ENCODE results near the gene OTUD6A.
"Not testable (repeated sequence)": the region's sequence is repeated elsewhere in the genome, so short reads cannot be mapped to it uniquely, and the experiment has no call there.

The OTUD6A gene

DNA sequence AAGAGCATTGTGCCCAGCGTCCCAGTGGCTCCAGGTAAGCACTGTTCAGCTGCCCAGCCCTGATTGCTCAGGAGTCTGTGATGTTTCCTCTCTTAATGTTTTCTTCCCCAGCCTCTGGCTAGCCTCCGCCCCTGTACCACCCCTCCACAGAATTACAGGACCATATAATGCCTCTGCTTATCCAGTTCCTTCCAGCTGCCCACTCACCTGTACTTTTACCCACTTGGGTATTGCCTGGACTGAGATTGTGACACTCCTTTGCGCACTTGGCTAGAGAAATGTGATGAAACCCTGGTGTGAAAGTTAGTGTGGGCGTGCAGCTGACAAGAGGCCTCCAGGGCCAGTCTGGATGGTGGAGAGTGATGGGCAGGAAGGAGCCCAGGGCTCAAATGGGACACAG, 12.3 kb upstream of the OTUD6A start, which contains the start of gene AWAT2:
AWAT2 (minus strand) TSS at position 14 of the 400 bp plus-strand sequence; CDS start at position 8, 6 bp downstream.
- DNase-seq: no peak

DNA sequence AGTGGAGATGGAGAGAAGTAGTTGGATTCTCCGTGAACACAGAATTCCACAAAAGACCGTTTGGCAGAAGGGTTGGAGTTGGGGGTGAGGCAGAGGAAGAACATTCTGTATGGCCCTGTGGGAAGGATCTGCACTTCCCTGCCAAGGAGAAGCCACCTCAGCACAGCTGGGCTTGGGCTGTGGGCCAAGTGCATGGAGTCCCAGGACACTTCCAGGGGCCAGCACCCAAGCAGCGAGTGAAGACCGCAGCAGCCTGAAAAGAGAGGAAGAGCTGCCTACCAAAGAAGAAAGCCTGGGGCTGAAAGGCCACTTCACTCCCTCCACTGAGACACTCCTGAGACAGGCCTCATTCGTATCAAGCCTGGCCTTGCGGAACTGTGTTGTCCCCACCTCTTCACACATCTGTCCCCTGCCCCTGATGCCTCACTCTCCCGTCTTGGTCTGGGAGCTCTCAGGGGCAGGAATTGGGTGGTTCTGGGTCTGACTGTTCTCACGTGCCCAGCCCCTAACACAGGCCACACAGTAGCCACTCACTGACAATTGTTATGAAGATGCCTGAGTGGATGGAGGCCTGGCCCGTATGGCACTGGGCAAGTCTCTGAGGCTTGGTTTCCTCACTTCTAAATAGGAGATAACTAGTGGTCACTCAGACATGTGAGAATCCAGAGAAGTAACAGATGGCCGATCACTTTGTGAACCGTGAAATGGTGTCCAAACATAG, 9.2 kb upstream of the OTUD6A start:
- no peak for DNase-seq

DNA sequence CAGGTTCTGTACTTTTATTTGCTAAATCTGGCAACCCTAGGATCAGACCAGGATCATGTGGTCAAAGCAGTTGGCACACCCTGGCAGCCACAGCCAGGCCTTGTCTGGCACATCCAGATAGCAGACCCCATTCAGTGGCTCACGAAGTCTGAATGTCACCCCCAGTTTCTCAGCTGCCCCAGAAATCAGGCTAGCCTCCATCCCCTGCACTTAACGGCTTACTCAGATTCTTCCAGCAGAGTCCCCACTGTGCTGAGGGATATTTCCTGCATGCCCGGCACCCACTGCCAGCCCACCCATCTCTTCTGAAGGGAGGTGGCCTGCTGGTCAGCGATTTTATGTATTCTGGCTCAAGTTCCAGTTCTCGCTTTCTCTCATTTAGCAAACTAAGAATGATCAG, 7.9 kb upstream of the OTUD6A start:
- no peak for DNase-seq

DNA sequence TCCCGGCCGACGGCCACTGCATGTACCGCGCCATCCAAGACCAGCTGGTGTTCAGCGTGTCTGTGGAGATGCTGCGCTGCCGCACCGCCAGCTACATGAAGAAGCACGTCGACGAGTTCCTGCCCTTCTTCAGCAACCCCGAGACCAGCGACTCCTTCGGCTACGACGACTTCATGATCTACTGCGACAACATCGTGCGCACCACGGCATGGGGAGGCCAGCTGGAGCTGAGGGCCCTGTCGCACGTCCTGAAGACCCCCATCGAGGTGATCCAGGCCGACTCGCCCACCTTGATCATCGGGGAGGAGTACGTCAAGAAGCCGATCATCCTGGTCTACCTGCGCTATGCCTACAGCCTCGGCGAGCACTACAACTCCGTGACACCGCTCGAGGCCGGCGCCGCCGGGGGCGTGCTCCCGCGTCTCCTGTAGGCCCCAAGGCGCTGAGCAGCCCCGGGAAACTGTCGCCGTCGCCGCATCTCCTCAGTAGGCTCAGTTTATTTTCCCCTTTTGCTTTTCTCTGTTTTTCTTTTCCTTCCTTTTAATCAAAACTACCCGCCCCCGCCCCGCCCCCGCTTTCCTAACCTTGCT, 799 bp downstream of the OTUD6A start:
- no peak for DNase-seq

DNA sequence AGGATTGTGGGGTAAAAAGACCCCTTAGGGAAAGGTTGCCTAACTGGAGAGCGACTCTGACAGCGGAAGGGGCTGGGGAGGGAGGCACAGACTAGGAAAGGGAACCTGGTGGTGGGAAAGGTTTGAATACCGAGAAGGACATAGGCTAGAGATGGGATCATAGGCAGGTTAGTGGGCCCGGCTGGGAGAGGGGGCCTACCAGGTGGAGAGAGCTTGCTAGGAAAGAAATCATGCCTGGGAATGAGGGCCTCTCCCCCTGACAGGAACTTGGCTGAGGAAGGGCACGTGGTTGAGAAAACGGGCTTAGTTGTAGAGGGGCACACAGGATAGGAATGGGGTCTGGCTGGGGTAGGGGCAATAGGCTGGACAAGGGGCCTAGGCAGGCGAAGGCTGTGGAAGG, 4.4 kb downstream of the OTUD6A start:
- DNase-seq: no peak

DNA sequence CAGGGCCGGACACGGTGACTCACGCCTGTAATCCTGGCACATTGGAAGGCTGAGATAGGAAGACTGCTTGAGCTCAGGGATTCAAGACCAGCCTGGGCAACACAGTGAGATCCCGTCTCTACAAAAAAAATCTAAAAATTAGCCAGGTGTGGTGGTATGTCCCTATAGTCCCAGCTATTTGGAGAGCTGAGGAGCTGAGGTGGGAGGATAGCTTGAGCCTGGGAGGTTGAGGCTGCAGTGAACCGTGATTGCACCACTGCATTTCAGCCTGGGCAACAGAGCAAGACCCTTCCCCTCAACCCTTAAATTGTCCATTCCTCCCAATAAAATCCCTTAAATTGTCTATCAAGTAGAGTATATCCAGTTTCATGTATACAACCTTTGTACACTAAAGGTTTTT, 17.0 kb downstream of the OTUD6A start:
- DNase-seq: no peak

DNA sequence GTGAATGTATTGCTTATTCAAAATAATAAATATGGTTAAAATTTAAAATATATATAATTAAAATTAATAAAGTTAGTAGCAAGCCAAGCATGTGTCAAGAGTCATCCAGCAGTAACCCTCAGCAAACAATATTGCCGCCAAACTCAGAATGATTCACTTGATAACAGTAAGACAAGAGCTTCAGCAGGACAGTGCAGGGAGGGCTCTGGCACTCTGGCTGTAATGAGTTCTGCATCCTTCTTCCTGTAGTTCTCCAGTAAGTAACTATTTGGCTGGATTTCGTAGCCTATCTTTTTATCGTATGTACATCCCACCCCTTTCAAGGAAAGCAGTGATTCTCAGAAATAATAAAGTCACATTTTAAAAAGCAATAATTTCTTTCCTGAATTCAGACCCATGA, 17.6 kb downstream of the OTUD6A start:
- no peak for DNase-seq

DNA sequence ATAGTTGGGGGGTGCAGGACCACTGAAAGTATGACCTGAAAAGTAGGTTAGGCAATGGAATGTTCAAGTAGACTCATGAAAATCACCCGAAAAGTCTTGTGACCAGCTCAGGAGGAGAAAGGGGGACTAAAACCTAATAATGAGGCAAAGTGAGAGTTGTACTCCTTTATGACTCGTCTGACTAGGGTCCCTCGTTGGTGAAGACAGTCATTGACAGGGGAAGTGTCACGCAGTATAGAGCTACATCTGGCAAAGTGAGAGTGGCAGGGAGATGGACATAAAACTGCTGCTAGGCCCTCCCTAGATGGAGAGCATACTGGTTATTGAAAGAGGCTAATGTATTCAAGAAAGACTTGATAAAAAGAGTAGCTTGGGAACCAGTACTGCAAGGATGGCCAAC, 20.5 kb downstream of the OTUD6A start:
- DNase-seq: no peak

DNA sequence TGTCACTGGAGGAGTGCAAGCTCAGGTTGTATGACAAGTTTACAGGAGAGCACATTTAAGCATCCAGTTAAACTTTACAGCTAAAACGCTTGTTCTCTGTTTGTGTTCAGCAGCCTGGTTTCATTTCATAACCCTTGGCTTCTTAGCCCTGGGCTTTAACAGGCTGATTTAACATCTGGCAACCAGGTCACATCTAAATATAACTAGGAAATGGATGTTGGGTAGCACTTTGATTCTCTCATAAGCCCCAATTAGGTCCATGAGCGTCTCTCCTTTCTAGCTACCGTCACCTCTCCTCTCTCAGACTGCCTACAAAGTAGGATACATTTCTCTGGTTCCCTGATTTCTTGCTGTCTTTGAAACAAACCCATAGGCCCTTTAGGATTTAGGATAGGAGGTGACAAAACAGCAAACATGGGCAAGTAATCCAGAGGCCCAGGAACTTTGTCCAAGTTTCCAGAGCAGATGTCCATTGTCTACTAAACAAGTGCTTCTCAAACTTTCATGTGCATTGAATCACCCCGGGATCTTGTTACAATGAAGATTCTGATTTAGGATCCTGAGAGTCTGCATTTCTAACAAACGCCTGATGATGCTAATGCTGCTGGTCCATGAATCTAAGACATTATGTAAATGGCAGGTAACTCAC, 22.5 kb downstream of the OTUD6A start:
- no peak for DNase-seq

DNA sequence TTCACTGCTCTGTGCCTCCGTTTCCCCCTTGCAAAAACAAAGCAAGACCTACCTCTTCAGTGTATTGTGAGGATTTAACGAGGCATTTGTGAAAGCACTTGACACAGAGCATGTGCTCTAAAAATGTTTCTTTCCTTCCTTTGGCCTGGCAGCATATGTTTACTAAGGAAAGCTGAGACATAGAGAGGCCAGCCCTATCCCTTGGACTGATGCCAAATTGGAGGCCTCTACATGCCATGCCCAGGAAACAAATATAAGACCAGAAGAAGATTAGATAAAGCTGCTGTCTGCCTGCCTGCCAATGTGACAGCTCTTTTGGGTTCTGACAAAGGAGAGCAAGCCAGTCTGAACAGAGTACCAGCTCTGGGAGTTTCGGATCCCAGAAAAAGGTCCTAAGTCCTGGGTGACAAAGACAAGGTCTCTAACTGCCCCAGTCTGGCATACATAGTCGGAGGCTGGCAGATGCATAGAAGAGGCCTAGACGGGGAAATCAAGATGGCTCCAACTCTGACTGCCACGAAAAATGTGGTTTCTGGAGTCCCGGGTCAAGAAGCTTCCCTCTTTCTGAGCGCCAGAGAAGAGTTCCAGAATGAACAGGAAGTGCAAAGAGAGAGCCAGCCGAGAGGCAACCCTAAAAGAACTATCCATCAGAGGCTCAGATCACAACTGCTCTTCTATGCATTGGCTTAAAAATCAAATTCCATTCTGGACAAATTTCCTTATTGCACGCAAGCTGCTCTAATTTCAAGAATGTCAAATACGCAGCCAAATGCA, 25.8 kb downstream of the OTUD6A start:
- no peak for DNase-seq

DNA sequence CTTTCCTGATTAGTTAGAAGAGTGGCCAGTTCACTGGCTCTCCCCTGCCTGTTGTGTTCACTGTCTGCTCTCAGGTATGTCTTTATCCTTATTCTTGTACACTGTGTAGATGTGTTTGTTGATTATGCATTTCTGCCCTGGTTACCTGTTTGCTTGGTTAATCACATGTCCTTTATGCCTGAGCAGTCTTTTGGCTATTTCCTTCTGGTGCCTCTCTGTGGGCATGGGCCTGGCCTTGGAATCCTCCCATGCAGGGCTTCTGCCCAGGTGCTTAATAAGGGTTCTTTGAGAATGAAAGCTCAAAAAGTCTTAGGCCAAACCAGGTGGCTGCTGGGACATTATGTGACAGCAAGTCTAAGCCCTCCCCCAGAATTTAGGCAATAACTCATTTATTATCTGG, 26.5 kb downstream of the OTUD6A start:
- no peak for DNase-seq

DNA sequence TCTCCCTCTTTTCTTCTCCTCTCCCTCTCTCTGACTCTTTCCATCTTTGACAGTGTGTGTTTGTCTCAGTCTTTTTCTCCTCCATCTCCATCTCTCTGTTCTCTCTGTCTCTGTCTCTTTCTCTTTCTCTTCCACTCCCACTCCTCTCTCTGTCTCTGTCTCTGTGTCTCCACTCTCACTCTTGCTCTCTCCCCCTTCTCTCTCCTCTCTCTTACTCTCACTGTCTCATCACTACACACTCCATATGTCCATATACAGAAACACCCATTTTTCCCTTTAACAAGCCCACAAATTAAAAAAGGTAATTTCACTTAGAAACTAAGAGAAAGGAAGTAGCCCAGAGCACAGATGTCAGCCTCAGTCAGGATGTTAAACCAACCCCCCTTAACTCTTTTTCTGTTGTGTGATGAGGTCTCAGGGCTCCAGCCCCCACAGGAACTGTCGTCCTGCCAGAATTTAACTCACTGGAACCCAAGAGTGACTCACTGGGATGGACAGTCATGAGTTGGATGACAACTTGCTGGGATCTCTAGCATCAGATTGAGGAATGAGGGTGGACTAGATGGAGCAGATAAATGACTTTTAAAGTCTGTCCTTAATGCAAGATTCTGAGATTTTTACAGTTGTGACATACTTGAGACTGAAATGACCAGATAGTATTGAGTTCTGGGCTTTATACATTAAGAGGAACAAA, 27.5 kb downstream of the OTUD6A start:
- no peak for DNase-seq

DNA sequence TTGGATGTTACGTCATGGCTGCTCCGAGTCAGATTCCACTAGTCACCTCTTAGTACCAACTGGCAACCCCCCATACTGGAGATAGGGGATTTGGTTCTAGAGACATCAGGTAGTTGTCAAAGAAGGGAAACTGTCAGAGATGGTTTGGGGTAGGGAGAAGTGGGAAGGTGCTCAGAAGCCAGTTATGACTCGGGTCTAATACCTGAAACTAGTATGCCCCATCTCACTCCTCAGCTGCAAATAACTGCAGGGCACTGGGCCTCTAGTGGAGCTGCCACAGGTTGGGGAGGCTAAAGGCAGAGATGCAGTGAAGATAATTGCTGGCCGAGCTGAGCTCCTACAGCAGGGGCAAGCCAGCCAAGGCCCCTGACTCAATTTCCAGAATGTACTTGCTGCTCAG, 30.0 kb downstream of the OTUD6A start:
- DNase-seq: no peak

DNA sequence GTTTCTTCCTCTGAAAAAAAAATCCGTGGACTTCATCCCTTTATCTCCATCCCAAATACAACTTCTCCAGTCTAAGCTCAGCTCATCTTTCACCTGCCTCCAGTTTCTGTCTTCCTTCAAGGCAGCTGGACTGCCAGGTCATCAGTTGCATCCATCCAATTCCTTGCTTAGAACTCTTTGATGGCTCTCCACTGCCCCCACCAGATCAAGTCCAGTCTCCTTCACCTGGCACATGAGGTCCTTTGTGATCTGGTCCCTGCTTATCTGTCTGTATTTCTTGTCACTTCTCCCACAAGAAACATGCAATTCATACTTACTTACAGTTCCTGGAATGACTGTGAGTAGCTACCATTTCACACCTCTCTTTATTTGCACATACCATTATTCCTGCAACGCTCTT, 33.8 kb downstream of the OTUD6A start:
- no peak for DNase-seq

DNA sequence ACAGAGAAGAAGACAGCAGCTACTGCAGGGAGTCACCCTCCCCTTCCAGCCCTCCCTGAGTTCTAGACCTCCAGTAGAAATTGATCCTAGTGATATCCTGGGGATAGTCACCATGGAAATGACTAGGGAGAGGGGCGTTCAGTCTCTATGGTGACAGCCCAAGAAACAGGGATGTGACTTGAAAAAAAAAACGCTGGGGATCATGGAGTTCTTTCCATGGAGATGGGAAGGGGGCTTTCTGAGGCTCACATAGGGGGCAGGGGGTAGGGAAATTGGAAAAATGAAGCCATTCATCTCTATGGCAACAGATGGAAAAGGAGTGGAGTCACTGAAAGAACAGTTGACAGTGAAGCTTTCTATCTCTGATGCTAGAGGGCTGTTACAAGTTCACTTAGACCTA, 43.0 kb downstream of the OTUD6A start:
- DNase-seq: no peak

DNA sequence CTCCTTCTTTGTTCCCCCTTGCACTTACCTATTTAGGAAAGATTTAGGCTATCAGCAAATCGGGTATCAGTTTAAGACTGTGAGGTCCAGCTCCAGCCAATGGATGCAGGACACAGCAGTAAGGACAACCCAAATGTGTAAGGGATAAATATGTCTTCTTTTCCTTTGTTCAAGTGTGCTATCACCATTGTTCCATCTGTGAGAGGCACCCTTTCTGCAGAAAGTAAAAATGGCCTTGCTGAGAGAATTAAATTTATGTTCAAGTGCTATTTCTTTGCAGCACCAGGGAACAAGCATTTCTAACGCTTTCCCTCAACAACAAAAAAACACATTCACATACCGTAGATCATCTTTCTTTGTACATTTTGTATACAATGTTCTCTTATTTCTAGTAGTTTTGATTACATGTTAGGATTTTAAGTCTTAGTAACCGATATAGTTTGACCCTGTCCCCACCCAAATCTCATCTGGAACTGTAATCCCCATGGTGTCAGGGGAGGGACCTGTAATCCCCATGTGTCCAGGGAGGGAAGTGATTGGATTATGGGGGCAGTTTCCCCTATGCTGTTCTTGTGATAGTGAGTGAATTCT, 49.3 kb downstream of the OTUD6A start:
- not testable (repeated sequence) for DNase-seq

All from CD4-positive, alpha-beta T cell treated with Interleukin-21 for 1 hour (primary cell).